Measurements from ENCODE around the gene GMDS.

Gene GMDS

DNA sequence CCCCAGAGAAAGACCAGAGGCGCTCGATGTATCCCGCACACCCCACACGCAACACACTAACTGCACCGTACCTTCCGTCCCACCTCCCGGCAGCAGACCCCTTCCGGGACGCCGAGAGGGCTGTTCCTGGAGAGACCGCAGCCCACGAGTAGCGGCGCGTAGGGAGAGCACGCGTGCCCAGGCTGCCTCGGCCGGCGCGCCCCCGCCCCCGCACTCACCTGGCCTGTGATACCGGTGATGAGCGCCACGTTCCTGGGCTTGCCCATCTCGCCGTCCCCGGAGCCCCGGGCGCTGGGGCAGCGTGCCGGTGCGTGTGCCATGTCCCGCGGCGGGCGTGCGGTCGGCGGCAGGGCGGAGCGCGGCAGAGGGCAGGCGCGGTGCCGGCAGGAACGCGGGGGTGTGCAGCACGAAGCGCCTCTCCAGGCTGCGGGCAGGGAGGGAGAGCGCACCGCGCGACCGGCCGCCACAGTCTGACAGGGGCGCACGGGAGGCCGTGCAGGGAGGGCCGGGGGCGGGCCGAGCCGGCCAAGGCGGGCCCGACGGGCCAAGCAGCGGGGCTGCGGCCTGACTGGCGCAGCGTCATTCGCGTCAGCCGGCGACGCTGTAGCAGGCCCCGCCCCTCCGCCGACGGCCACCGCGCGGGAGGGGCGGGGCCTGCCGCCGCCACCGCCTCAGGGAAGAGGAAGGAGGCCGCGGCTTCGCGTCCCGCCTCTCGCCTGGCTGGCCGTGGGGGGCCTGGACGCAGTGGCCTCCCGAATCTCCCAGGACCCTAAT is at the start of gene GMDS:
TSS of gene GMDS (minus strand) at position 503 of the 774 bp plus-strand sequence.
- DNase-seq (ENCODE audit: low read depth) = peak; percentile 84

- no peak for DNase-seq (ENCODE audit: low read depth)
These were observed 40.1 kb upstream of the GMDS start for GRCh38 chr6:2285510-2285909.

- DNase-seq (ENCODE audit: low read depth) = no peak
These were observed 30.5 kb upstream of the GMDS start for GRCh38 chr6:2275892-2276242.

- DNase-seq (ENCODE audit: low read depth) = no peak
These were observed 29.8 kb upstream of the GMDS start for GRCh38 chr6:2274981-2275891.

DNA sequence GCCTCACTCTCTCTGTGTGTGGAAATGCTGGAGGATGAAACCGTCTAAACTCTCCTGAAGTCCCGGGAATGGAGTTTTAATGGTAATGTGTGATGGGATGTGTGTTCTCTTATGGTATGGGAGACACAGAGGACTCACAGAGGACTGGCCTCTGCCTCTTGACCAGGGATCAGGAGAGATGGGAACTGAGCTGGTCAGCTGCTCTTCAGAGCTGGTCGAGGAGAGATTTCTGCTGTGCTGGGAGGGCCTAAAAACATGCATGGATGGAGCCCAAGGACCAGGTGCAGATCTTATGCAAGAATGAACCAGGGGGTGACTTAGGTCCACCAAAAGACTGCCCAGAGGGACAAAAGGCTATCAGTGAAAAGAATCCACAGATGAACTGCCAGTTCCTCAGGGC is 27.3 kb upstream of the GMDS start:
- no peak for DNase-seq (ENCODE audit: low read depth)

GRCh38 chr6:2270054-2270453 is 24.6 kb upstream of the GMDS start:
- no peak for DNase-seq (ENCODE audit: low read depth)

GRCh38 chr6:2266841-2267240 is 21.4 kb upstream of the GMDS start:
- no peak for DNase-seq (ENCODE audit: low read depth)

GRCh38 chr6:2266031-2266795 is 20.8 kb upstream of the GMDS start:
- no peak for DNase-seq (ENCODE audit: low read depth)

- DNase-seq (ENCODE audit: low read depth) = no peak
These were observed 19.5 kb upstream of the GMDS start for GRCh38 chr6:2264932-2265331.

- DNase-seq (ENCODE audit: low read depth) = no peak
These were observed 18.5 kb upstream of the GMDS start for GRCh38 chr6:2263896-2264295.

GRCh38 chr6:2259574-2259973 is 14.2 kb upstream of the GMDS start:
- no peak for DNase-seq (ENCODE audit: low read depth)

DNA sequence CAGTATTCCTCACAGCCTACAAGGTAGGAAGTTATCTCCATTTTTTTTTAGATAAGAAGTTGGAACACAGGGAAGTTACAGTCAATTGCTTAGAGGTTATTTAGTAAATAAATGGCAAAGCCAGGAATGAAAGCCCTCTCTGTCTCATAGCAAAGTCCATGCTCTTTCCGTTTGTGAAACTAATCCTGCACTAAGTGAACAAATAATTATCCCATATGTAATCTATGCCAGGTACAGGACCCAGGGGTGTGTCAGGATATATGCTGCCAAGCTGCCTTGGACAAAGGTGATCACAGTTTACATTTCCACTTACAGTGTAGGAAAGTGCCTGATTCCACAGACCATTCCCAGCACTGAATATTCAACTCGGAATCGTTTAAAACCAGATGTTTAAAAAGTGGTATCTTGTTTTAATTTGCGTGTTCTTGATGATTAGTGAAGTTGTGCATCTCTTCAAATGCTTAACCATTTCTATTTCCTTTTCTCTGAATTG is 13.6 kb upstream of the GMDS start:
- no peak for DNase-seq (ENCODE audit: low read depth)

DNA sequence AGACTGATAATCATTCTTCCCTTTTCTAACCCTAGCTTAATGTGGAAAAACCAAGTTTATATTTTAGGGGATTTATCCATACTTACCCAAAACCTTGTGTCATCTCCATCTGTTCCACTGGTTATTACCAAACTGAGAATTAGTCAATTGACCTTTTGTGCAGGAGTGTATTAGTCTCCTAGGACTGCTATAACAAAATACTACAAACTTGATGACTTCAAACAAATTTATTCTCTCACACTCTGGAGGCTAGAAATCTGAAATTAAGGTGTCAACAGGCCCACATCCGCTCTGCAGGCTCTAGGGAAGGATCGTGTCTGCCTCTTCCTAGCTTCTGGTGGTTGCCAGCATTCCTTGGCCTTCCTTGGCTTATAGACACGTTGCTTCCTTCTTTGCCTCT is 12.7 kb upstream of the GMDS start:
- DNase-seq (ENCODE audit: low read depth) = no peak

- no peak for DNase-seq (ENCODE audit: low read depth)
These were observed 12.0 kb upstream of the GMDS start for GRCh38 chr6:2257363-2257762.

GRCh38 chr6:2254747-2255146 is 9.3 kb upstream of the GMDS start:
- DNase-seq (ENCODE audit: low read depth) = no peak

GRCh38 chr6:2249126-2249525 is 3.7 kb upstream of the GMDS start:
- no peak for DNase-seq (ENCODE audit: low read depth)

DNA sequence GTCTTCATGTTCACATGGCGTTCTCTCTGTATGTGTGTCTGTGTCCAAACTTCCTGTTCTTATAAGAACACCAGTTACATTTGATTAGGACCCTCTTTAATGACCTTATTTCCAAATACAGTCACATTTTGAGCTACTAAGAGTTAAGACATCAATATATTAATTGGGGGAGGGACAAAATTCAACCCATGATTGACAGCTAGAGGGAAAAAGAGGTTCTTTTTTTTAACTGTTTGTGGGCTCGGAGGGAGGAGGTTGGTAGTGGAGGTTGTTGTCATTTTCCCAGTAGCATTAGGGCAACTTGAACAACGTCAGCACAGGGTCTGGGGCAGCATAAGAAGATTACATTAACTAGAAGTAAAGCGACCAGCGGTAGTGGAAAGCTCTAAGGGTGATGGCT is 2.3 kb upstream of the GMDS start:
- DNase-seq (ENCODE audit: low read depth) = no peak

- peak; percentile 17 for DNase-seq (ENCODE audit: low read depth)
These were observed 765 bp upstream of the GMDS start for GRCh38 chr6:2245877-2246863.

DNA sequence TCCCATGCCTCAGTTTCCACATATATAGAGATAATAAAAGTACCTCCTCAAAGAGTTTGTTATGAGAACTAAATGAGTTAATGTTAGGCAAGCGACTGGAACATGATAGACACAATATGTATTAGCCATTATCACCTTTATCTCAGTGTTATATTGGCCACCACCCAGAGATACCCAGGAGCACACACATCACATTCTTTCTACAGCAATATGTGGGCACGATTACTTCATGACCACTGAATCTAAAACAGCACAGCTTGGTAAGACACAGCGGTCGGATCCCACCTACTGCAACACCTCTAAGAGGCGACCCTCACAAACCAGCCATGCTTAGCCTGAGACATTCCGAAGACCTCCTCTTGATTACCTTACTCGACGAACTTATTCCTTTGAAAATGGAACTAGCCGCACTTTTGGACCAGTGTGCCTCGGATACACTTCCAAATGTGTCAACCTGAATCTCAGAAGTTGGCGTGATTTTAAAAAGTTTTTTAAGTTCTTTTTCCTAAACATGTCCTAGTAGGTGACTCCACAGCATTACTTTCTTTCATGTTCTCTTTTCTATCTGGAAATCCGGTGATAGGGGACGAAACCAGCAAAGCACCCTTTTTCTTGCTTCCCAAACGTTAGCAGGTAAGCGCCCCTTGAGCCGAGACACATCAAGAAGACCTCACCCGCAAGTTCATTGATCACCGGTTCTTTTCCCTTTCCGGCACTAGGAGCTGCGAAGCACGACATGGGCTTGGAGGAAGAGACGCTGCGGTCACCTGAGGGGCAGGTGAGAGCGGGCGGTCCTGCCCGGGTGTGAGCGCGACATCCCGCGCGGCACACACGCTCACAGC is 923 bp downstream of the GMDS start:
- DNase-seq (ENCODE audit: low read depth) = no peak

- DNase-seq (ENCODE audit: low read depth) = no peak
These were observed 3.1 kb downstream of the GMDS start for GRCh38 chr6:2242311-2242710.
